ENCODE results near the gene MNT.

- TF ChIP-seq, protein P1, sequence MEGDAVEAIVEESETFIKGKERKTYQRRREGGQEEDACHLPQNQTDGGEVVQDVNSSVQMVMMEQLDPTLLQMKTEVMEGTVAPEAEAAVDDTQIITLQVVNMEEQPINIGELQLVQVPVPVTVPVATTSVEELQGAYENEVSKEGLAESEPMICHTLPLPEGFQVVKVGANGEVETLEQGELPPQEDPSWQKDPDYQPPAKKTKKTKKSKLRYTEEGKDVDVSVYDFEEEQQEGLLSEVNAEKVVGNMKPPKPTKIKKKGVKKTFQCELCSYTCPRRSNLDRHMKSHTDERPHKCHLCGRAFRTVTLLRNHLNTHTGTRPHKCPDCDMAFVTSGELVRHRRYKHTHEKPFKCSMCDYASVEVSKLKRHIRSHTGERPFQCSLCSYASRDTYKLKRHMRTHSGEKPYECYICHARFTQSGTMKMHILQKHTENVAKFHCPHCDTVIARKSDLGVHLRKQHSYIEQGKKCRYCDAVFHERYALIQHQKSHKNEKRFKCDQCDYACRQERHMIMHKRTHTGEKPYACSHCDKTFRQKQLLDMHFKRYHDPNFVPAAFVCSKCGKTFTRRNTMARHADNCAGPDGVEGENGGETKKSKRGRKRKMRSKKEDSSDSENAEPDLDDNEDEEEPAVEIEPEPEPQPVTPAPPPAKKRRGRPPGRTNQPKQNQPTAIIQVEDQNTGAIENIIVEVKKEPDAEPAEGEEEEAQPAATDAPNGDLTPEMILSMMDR (IDR thresholded peaks at IDR 0.05; ENCODE audit: insufficient read depth, low read length) = no peak
- no peak for TF ChIP-seq POLR2AphosphoS5 (IDR thresholded peaks at IDR 0.05; ENCODE audit: low read depth)
These were observed 35.0 kb upstream of the MNT start for GRCh38 chr17:2435862-2436261.
